ENCODE measurements around the gene AFF4. TPM values are rescaled to one million over a fixed set of nuclear protein-coding genes. Genes with fewer than 3 reads are reported as not detected.
"Not testable (repeated sequence)": the region's sequence is repeated elsewhere in the genome, so short reads cannot be mapped to it uniquely, and the experiment has no call there.

Gene AFF4
- total and polyA plus RNA-seq, 2 experiments from 2014 or later = 44.0 to 92.9 TPM

DNA sequence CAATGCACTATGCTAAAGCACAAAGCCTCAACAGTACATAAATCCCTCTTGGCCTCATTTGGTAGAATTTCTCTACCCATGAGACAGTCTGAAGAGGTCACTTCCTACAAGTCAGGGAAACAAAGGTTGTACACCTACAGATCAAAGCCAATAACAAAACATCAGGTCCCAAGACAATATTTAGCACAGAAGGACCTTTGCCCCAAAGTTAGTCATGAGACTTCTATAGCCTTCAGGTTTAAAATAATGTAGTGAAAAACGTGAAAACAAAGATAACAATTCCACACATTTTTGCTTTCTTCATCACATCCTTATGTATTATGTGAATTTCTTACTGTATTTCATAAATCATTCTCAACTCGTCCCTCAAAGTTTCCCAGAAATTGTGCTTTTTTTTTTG is 15.8 kb downstream of the AFF4 start:
- TF ChIP-seq EZH2phosphoT487 (IDR thresholded peaks at IDR 0.05; ENCODE audit: low read depth, severe bottlenecking, unreplicated experiment) = no peak
- no peak for TF ChIP-seq CTCF (IDR thresholded peaks at IDR 0.05; ENCODE audit: poor library complexity)
- no peak for TF ChIP-seq EZH2 (IDR thresholded peaks at IDR 0.05; ENCODE audit: borderline replicate concordance)
- H3K4me2 ChIP-seq = peak overlapping the region; percentile 14

DNA sequence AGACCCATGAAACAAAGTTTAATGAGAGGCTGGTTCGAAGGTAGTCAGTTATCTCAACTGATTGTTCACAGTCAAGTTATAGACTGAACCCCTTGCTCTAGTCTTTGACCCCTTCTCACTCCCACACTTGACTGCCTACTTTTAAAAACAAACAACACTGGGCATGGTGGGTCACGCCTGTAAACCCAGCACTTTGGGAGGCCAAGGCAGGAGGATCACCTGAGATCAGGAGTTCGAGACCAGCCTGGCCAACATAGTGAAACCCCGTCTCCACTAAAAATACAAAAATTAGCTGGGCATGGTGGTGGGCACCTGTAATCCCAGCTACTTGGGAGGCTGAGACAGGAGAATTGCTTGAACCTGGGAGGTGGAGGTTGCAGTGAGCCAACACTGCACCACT is 18.1 kb downstream of the AFF4 start:
- not testable (repeated sequence) for DNase-seq (ENCODE audit: low spot score); H3K27me3 ChIP-seq; H3K4me2 ChIP-seq; H2AFZ ChIP-seq; H3K4me3 ChIP-seq; H3K36me3 ChIP-seq (replicated peaks; ENCODE audit: insufficient read depth, low read depth); H3K27ac ChIP-seq; H3K9me3 ChIP-seq (ENCODE audit: low read depth); H3K9me2 ChIP-seq (replicated peaks; ENCODE audit: insufficient read depth); H3K4me1 ChIP-seq (ENCODE audit: insufficient read depth)
- Histone ChIP-seq H3K79me2 (peaks cover 100% of the 10 kb centered on the region), H4K20me1 (ENCODE audit: insufficient read depth, poor library complexity, severe bottlenecking) (peaks cover 100% of the 10 kb centered on the region)
- WGBS (ENCODE audit: low lambda C conversion rate, missing lambda C conversion rate) = 94% methylated on average over 4 of the region's 4 CpGs

More for the DNA sequence above, 15.8 kb downstream of the AFF4 start:
- Histone ChIP-seq H2AFZ (no peak overlapping the region), H3K27me3 (no peaks in the 10 kb centered on the region), H3K4me3 (no peak overlapping the region), H3K9me2 (replicated peaks; ENCODE audit: insufficient read depth) (no peaks in the 10 kb centered on the region), H3K36me3 (replicated peaks; ENCODE audit: insufficient read depth, low read depth) (no peaks in the 10 kb centered on the region), H4K20me1 (ENCODE audit: insufficient read depth, poor library complexity, severe bottlenecking) (peaks cover 100% of the 10 kb centered on the region), H3K9me3 (ENCODE audit: low read depth) (no peaks in the 10 kb centered on the region), H3K27ac (peak overlapping the region; percentile 10), H3K79me2 (peaks cover 100% of the 10 kb centered on the region), H3K4me1 (ENCODE audit: insufficient read depth) (no peaks in the 10 kb centered on the region)
- no peak for DNase-seq (ENCODE audit: low spot score)
- WGBS (ENCODE audit: low lambda C conversion rate, missing lambda C conversion rate) = 68% methylated on average over 2 of the region's 2 CpGs

DNA sequence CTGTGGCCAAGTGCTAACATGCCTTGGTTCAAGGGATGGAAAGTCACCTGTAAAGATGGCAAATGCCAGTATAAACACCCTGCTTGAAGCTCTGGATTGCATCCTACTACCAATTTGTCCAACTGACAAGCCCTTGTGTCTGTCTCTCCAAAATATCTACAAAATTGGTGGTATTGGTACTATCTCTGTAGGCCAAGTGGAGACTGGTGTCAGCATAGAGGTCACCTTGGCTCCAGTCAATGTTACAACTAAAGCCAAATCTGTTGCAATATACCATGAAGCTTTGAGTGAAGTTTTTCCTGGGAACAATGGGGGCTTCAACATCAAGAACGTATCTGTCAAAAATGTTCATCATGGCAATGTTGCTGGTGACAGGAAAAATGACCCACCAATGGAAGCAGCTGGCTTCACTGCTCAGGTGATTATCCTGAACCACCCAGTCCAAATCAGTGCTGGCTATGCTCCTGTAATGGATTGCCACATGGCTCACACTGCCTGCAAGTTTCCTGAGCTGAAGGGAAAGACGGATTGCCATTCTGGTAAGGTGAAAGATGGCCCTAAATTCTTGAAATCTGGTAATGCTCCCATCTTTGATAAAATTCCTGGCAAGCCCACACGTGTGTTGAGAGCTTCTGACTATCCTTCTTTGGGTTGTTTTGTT is 19.9 kb downstream of the AFF4 start:
- H3K27ac ChIP-seq = no peak overlapping the region
- 87% methylated on average over 3 of the region's 3 CpGs for WGBS (ENCODE audit: low lambda C conversion rate, missing lambda C conversion rate)
- H3K9me2 ChIP-seq (replicated peaks; ENCODE audit: insufficient read depth) = no peaks in the 10 kb centered on the region
- no peaks in the 10 kb centered on the region for H3K36me3 ChIP-seq (replicated peaks; ENCODE audit: insufficient read depth, low read depth)
- peaks cover 100% of the 10 kb centered on the region for H4K20me1 ChIP-seq (ENCODE audit: insufficient read depth, poor library complexity, severe bottlenecking)
- TF ChIP-seq CTCF (IDR thresholded peaks at IDR 0.05; ENCODE audit: poor library complexity) (no peak), EZH2phosphoT487 (IDR thresholded peaks at IDR 0.05; ENCODE audit: low read depth, severe bottlenecking, unreplicated experiment) (no peak), EZH2 (IDR thresholded peaks at IDR 0.05; ENCODE audit: borderline replicate concordance) (no peak)
- no peak overlapping the region for H2AFZ ChIP-seq
- no peak for DNase-seq (ENCODE audit: low spot score)
- peaks cover 100% of the 10 kb centered on the region for H3K79me2 ChIP-seq
- no peaks in the 10 kb centered on the region for H3K4me1 ChIP-seq (ENCODE audit: insufficient read depth)
- no peaks in the 10 kb centered on the region for H3K27me3 ChIP-seq
- H3K9me3 ChIP-seq (ENCODE audit: low read depth) = no peaks in the 10 kb centered on the region
- no peak overlapping the region for H3K4me2 ChIP-seq
- no peak overlapping the region for H3K4me3 ChIP-seq

GRCh38 chr5:132941331-132941730 is 22.1 kb downstream of the AFF4 start:
- Histone ChIP-seq H4K20me1 (ENCODE audit: insufficient read depth, poor library complexity, severe bottlenecking) (peaks cover 99% of the 10 kb centered on the region), H3K9me2 (replicated peaks; ENCODE audit: insufficient read depth) (no peaks in the 10 kb centered on the region), H3K27me3 (no peaks in the 10 kb centered on the region), H2AFZ (no peak overlapping the region), H3K79me2 (peaks cover 100% of the 10 kb centered on the region), H3K27ac (no peak overlapping the region), H3K4me2 (no peak overlapping the region), H3K4me3 (no peak overlapping the region), H3K36me3 (replicated peaks; ENCODE audit: insufficient read depth, low read depth) (no peaks in the 10 kb centered on the region), H3K9me3 (ENCODE audit: low read depth) (no peaks in the 10 kb centered on the region), H3K4me1 (ENCODE audit: insufficient read depth) (no peaks in the 10 kb centered on the region)
- WGBS (ENCODE audit: low lambda C conversion rate, missing lambda C conversion rate) = 92% methylated on average over 5 of the region's 5 CpGs
- no peak for TF ChIP-seq EZH2 (IDR thresholded peaks at IDR 0.05; ENCODE audit: borderline replicate concordance)
- no peak for TF ChIP-seq CTCF (IDR thresholded peaks at IDR 0.05; ENCODE audit: poor library complexity)
- TF ChIP-seq EZH2phosphoT487 (IDR thresholded peaks at IDR 0.05; ENCODE audit: low read depth, severe bottlenecking, unreplicated experiment) = no peak
- no peak for DNase-seq (ENCODE audit: low spot score)
